Skeletal muscle tissue (tissue), 4 donors: ENCODE measurements around the gene DNMT1. TPM values are rescaled to one million over a fixed set of nuclear protein-coding genes. Genes with fewer than 3 reads are reported as not detected.

Experiments
- H3K27ac ChIP-seq: one replicate; pipeline ENCODE4 v1.7.0; 2013; ENCODE audit warnings: mild to moderate bottlenecking, low read depth, low read length, inconsistent platforms
- H3K27me3 ChIP-seq, 3 donors: one replicate each; pipeline ENCODE4 v1.7.0; 2013; ENCODE audit warnings: low read length in 3 of 3; ENCODE audit not compliant: control insufficient read depth in 3 of 3, insufficient read depth in 3 of 3
- H3K36me3 ChIP-seq, 3 donors: one replicate each; pipeline ENCODE4 v1.7.0; 2013; ENCODE audit warnings: low read length in 3 of 3; ENCODE audit not compliant: control insufficient read depth in 3 of 3, insufficient read depth in 3 of 3
- H3K4me1 ChIP-seq, 3 donors: one replicate each; pipeline ENCODE4 v1.7.0; 2013; ENCODE audit warnings: low read length in 3 of 3, mild to moderate bottlenecking in 3 of 3; ENCODE audit not compliant: control insufficient read depth in 3 of 3, insufficient read depth in 3 of 3
- H3K4me3 ChIP-seq, 3 donors: one replicate each; pipeline ENCODE4 v1.7.0; 2013; ENCODE audit warnings: low read length in 3 of 3
- H3K9ac ChIP-seq, 3 donors: one replicate each; pipeline ENCODE4 v1.7.0; 2013; ENCODE audit warnings: low read length in 3 of 3, mild to moderate bottlenecking in 3 of 3, moderate library complexity in 2 of 3, low read depth in 1 of 3
- H3K9me3 ChIP-seq, 3 donors: one replicate each; pipeline ENCODE4 v1.7.0; 2013; ENCODE audit warnings: low read length in 3 of 3; ENCODE audit not compliant: control insufficient read depth in 3 of 3
- total RNA-seq: library from RNA; depleted of rRNA; stranded (reverse); fragments of >200 nt; gene quantifications from one replicate; pipeline ENCODE4 v1.2.3, GENCODE V29; 2014
- donor health status: Osteomylitis.

DNMT1 gene
- total RNA-seq, 1 donor from 2014 or later = 25.6 TPM

DNA sequence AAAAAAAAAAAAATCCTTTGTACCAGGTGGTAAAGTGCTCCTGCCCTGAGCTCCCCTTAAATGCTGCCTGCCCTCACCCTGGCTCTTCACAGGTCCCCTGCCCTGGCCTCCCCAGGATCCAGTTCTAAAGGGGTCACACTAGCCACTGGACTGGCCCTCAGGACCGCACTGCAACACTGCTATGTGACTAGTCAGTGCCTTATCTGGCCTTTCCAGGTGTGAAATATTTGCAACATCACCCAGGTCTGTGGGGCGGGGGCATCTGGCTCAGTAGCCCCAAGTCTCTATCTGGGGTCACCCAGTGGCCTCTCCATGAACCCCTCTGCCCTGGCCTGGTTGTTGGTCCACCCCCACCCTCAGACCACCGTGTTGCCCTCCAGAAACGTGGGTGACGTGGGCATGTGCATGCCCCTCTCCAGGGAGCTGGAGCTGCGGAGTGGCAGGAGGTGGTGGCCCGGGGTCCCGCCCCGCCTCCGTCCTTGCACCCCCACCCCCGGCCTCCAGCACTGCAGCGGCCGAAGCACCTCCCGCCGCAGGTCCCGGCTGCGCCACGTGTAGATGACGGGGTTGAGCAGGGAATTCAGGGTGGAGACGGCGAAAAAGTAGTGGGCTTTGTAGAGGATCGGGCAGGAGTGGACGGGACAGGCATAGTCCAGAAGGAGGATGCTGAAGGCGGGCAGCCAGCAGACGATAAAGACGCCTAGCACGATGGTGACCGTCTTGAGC is 28.9 kb upstream of the DNMT1 start:
- peaks cover 3 to 4% (median 4%) of the 10 kb centered on the region in 3 donors for H3K4me1 ChIP-seq
- H3K9me3 ChIP-seq = no peaks in the 10 kb centered on the region
- H3K36me3 ChIP-seq = peaks cover 5 to 6% (median 6%) of the 10 kb centered on the region in 3 donors
- peaks cover 0 to 10% (median 5%) of the 10 kb centered on the region in 3 donors for H3K27me3 ChIP-seq
- no peak overlapping the region for H3K4me3 ChIP-seq
- no peak overlapping the region for H3K9ac ChIP-seq
- H3K27ac ChIP-seq = no peak overlapping the region

DNA sequence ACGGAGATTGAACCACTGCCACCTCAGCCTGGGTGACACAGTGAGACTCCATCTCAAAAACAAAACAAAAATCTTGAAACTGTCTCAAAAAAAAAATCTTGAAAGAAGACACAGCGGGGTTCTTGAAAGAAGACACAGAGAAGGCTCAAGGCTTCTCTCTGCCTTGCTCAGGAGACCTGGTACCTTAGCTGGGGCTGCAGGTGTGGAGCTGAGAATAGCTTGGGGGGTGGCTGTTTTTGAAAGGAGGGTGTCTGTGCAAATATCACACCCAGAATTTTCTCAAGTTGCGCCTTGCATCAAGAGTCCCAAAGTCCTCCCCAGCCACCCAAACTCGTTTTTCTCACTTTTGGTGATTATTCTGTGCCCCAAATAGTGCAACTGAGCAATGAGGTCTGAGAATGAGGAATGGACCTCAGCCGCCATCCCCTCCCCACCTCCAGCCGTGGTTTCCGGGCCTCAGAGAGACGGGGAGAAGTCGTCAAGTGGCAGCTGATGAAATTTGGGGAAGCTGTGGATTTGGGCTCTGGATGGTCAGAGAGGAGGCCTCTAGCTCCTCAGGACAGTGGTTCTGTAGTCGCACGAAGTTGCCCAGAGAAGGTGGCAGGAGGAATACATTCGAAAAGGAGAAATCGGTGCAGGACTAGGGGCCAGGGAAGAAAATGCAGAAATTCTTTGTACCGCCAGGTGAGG is 27.6 kb upstream of the DNMT1 start:
- no peak overlapping the region for H3K27ac ChIP-seq
- peaks cover 0 to 4% (median 0%) of the 10 kb centered on the region in 3 donors for H3K27me3 ChIP-seq
- peaks cover 5 to 6% (median 6%) of the 10 kb centered on the region in 3 donors for H3K36me3 ChIP-seq
- H3K9me3 ChIP-seq = no peaks in the 10 kb centered on the region
- no peak overlapping the region for H3K4me3 ChIP-seq
- H3K4me1 ChIP-seq = peaks cover 0 to 4% (median 3%) of the 10 kb centered on the region in 3 donors
- H3K9ac ChIP-seq = no peak overlapping the region

DNA sequence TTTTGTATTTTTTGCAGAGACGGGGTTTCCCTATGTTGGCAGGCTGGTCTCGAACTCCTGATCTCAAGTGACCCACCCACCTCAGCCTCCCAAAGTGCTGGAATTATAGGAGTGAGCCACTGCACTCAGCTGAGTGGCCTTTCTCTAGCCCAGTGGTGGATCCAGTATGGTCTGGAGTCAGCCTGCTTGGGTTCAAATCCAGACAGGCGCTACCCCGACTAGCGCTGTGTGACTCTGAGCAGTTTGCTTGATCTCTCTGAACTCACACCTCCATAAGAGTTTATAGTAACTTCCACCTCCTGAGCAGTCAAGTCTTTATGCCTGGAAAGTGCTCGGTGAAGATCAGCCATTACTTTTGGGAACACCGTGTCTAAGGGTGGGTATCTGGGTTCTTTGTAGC is 25.9 kb upstream of the DNMT1 start:
- H3K9me3 ChIP-seq = no peaks in the 10 kb centered on the region
- H3K4me1 ChIP-seq = no peaks in the 10 kb centered on the region
- H3K36me3 ChIP-seq = peaks cover 5 to 6% (median 6%) of the 10 kb centered on the region in 3 donors
- H3K27ac ChIP-seq = no peak overlapping the region
- H3K27me3 ChIP-seq = no peaks in the 10 kb centered on the region
- H3K9ac ChIP-seq = no peak overlapping the region
- H3K4me3 ChIP-seq = no peak overlapping the region

DNA sequence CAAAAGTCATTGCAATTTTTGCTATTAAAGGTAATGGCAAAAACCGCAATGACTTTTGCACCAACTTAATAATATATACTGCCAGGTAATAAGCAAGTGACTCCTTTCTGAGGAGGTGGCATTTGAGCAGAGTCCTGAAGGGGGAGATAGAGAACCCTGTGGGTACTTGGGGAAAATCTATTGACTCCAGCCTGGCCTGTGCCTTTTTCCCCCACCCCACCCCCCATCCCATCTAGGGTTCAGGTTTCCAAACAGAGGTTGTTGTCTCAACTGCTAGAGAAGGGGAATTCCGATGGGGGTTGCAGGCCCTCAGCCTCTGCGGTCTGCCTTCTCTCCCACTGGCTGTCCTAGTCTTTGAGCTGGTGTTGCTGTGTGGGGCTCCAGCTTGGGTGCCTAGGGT is 24.9 kb upstream of the DNMT1 start:
- no peak overlapping the region for H3K4me3 ChIP-seq
- peaks cover 5 to 6% (median 6%) of the 10 kb centered on the region in 3 donors for H3K36me3 ChIP-seq
- H3K27ac ChIP-seq = no peak overlapping the region
- H3K4me1 ChIP-seq = no peaks in the 10 kb centered on the region
- no peaks in the 10 kb centered on the region for H3K27me3 ChIP-seq
- H3K9me3 ChIP-seq = no peaks in the 10 kb centered on the region
- no peak overlapping the region for H3K9ac ChIP-seq

DNA sequence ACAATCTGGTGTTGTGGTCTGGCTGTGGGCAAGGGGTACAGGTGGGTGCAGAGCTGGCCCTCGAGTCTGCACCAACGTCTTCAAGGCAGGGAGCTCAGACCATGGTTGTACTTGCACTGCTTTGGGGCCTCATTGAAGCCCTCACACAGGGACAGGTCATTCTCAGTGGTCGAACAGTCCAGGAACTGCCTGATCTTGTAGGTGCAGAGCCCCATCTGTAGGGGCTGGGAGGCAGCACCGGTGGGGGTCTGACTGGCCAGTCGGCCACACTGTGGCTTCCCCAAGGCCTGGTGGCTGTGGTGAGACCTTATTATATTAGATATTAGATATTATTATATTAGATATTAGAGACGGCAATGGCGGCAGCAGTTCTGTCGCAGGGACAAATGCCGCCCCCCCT is 22.3 kb upstream of the DNMT1 start:
- Histone ChIP-seq H3K36me3 (no peaks in the 10 kb centered on the region), H3K27ac (no peak overlapping the region), H3K9ac (no peak overlapping the region), H3K4me3 (no peak overlapping the region), H3K27me3 (no peaks in the 10 kb centered on the region), H3K9me3 (no peaks in the 10 kb centered on the region), H3K4me1 (no peaks in the 10 kb centered on the region)

DNA sequence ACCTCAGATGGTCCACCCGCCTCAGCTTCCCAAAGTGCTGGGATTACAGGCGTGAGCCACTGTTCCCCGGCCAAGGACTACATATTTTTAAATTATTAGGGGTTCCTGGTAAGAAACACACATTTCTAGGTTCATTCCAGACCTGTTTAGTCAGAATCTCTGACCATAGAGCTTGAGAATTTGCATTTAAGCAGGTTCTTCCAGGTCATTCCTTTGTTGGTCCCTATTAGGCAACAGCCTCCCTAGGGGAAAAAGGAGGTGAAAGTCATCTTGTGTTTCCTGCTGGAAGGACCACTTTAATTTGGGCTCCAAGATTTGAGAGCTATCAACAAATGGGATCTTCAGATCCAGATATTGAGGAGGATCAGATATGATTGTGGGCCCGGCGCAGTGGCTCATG is 20.0 kb upstream of the DNMT1 start:
- Histone ChIP-seq H3K27ac (no peak overlapping the region), H3K27me3 (no peaks in the 10 kb centered on the region), H3K9me3 (no peaks in the 10 kb centered on the region), H3K4me1 (no peaks in the 10 kb centered on the region), H3K36me3 (no peaks in the 10 kb centered on the region), H3K4me3 (no peak overlapping the region), H3K9ac (no peak overlapping the region)

DNA sequence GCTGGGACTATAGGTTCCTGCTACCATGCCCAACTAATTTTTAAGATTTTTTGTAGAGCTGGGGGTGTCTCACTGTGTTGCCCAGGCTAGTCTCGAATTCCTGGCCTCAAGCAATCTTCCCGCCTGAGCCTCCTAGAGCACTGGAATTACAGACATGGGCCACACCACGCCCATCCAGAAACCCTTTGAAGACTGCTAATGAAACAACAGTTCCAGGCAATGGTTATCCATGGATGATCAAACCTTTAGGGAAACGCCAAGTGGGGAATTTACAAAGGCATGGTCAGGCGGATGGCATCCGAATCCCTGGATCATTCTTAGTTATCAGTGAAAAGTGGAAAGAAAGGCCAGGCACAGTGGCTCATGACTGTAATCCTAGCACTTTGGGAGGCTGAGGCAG is 16.9 kb upstream of the DNMT1 start:
- Histone ChIP-seq H3K4me1 (no peaks in the 10 kb centered on the region), H3K4me3 (no peak overlapping the region), H3K27ac (no peak overlapping the region), H3K9ac (no peak overlapping the region), H3K9me3 (no peaks in the 10 kb centered on the region), H3K36me3 (no peaks in the 10 kb centered on the region), H3K27me3 (no peaks in the 10 kb centered on the region)

DNA sequence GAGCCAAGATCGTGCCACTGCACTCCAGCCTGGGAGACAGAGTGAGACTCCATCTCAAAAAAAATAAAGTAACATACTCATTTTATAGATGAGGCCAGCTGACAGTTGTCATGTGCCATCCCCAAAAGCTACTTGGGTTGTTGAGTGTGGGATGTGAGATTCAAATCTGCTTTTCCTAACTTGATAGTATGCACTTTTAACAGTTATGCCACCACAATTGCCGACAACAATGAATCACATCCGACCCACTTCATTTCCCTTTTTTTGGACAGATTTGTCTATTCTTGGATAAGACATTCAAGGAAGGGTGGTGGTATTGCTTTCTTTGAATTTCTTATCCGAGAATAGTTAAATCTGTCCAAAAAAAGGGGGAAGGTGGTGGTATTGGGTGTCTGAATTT is 16.3 kb upstream of the DNMT1 start:
- no peak overlapping the region for H3K9ac ChIP-seq
- no peaks in the 10 kb centered on the region for H3K36me3 ChIP-seq
- H3K4me3 ChIP-seq = no peak overlapping the region
- H3K27me3 ChIP-seq = no peaks in the 10 kb centered on the region
- no peak overlapping the region for H3K27ac ChIP-seq
- no peaks in the 10 kb centered on the region for H3K4me1 ChIP-seq
- H3K9me3 ChIP-seq = no peaks in the 10 kb centered on the region

DNA sequence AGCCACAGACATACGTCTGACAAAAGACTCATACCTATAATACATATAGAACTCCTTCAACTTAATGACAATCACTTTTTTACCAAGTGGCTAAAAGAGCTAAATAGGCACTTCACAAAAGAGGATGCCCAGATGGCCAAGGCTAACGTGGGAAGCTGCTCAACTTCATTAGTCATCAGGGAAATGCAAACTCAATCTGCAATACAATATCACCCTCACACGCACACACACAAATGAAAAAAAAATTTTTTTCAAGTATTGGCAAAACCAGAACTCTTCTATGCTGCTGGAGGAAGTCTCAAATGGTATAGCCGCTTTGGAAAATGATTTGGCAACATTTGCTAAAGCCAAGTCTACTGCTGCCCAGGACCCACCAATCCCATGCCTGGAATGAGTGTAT is 14.6 kb upstream of the DNMT1 start:
- H3K27me3 ChIP-seq = no peaks in the 10 kb centered on the region
- no peak overlapping the region for H3K27ac ChIP-seq
- no peaks in the 10 kb centered on the region for H3K4me1 ChIP-seq
- H3K4me3 ChIP-seq = no peak overlapping the region
- no peaks in the 10 kb centered on the region for H3K9me3 ChIP-seq
- H3K9ac ChIP-seq = no peak overlapping the region
- no peaks in the 10 kb centered on the region for H3K36me3 ChIP-seq

DNA sequence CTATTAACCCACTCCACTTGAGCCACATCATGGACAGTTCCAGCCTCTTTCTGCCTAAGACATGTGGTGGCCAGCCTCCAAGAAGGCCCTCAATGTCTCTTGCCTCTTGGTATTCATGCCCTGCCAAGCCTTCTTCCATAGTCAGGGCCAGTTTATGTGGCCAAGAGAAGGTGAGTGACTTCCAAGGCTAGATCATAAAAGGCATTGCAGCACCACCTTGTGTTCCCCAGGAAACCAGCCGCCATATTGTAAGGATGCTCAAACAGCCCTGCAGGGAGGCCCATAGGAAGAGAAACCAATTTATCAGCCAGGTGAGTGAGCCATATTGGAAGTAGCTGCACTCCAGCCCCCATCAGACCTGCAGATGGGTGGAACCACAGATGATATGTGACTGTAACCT is 12.3 kb upstream of the DNMT1 start:
- Histone ChIP-seq H3K27me3 (no peaks in the 10 kb centered on the region), H3K36me3 (no peaks in the 10 kb centered on the region), H3K9me3 (no peaks in the 10 kb centered on the region), H3K9ac (no peak overlapping the region), H3K4me1 (no peaks in the 10 kb centered on the region), H3K4me3 (no peak overlapping the region), H3K27ac (no peak overlapping the region)
